Esophagus muscularis mucosa (tissue), 4 donors: Measurements from ENCODE around the gene LINGO4.

Source experiments
- CTCF ChIP-seq, 3 experiments: fragments of 200-600 bp in 2 of 3; fragments of 450-650 bp in 1 of 3; sonication (generic) in 2 of 3; IDR thresholded peaks; one replicate each; pipeline ENCODE4 v1.5.1; 2017 to 2019; ENCODE audit warnings: antibody characterized with exemption in 3 of 3, mild to moderate bottlenecking in 2 of 3, moderate library complexity in 1 of 3
- EP300 ChIP-seq: sonication (generic); formaldehyde crosslinking; IDR thresholded peaks from one replicate; pipeline ENCODE4 v1.6.1; 2017; ENCODE audit warnings: antibody characterized with exemption
- POLR2A ChIP-seq: fragments of 450-650 bp; IDR thresholded peaks from one replicate; pipeline ENCODE4 v1.6.1; 2017; ENCODE audit warnings: antibody characterized with exemption, moderate library complexity, mild to moderate bottlenecking, low read depth

GRCh38 chr1:151801846-151802245 lies 3.4 kb downstream of the LINGO4 start:
- TF ChIP-seq EP300 = no peak
- no peak for TF ChIP-seq POLR2A
- no peak for TF ChIP-seq CTCF (IDR thresholded peaks at IDR 0.05)
